ENCODE data around the gene N4BP2L1.

Gene N4BP2L1

GRCh38 chr13:32425158-32425557 is 2.8 kb downstream of the N4BP2L1 start:
- peak overlapping the region; percentile 97 for H3K27ac Mint-ChIP-seq
- H3K27me3 Mint-ChIP-seq, result no peaks in the 10 kb centered on the region
- H3K4me3 Mint-ChIP-seq, result peak overlapping the region; percentile 92
- peaks cover 47% of the 10 kb centered on the region for H3K4me1 Mint-ChIP-seq (ENCODE audit: low read depth)
- peaks cover 12% of the 10 kb centered on the region for H3K36me3 Mint-ChIP-seq
- H3K9me3 Mint-ChIP-seq (ENCODE audit: low read depth), result no peaks in the 10 kb centered on the region

GRCh38 chr13:32423592-32423991 is 4.3 kb downstream of the N4BP2L1 start:
- no peaks in the 10 kb centered on the region for H3K27me3 Mint-ChIP-seq
- no peak overlapping the region for H3K4me3 Mint-ChIP-seq
- peaks cover 21% of the 10 kb centered on the region for H3K36me3 Mint-ChIP-seq
- H3K27ac Mint-ChIP-seq, result peak overlapping the region; percentile 3
- H3K9me3 Mint-ChIP-seq (ENCODE audit: low read depth), result no peaks in the 10 kb centered on the region
- peaks cover 38% of the 10 kb centered on the region for H3K4me1 Mint-ChIP-seq (ENCODE audit: low read depth)

GRCh38 chr13:32419862-32420261 is 8.1 kb downstream of the N4BP2L1 start:
- Mint-ChIP-seq H3K9me3 (ENCODE audit: low read depth) (no peaks in the 10 kb centered on the region), H3K36me3 (peaks cover 18% of the 10 kb centered on the region), H3K4me3 (no peak overlapping the region), H3K27me3 (no peaks in the 10 kb centered on the region), H3K4me1 (ENCODE audit: low read depth) (peaks cover 22% of the 10 kb centered on the region), H3K27ac (no peak overlapping the region)

- no peaks in the 10 kb centered on the region for H3K9me3 Mint-ChIP-seq (ENCODE audit: low read depth)
- H3K36me3 Mint-ChIP-seq, result peaks cover 22% of the 10 kb centered on the region
- H3K4me1 Mint-ChIP-seq (ENCODE audit: low read depth), result peaks cover 9% of the 10 kb centered on the region
- H3K4me3 Mint-ChIP-seq, result no peak overlapping the region
- no peaks in the 10 kb centered on the region for H3K27me3 Mint-ChIP-seq
- no peak overlapping the region for H3K27ac Mint-ChIP-seq
Observed at GRCh38 chr13:32417995-32418394, 9.9 kb downstream of the N4BP2L1 start.

GRCh38 chr13:32415019-32415418 is 12.9 kb downstream of the N4BP2L1 start:
- Mint-ChIP-seq H3K9me3 (ENCODE audit: low read depth) (no peaks in the 10 kb centered on the region), H3K27ac (no peak overlapping the region), H3K27me3 (no peaks in the 10 kb centered on the region)

GRCh38 chr13:32414580-32414979 is 13.3 kb downstream of the N4BP2L1 start:
- H3K4me3 Mint-ChIP-seq, result no peak overlapping the region
- no peaks in the 10 kb centered on the region for H3K9me3 Mint-ChIP-seq (ENCODE audit: low read depth)
- H3K36me3 Mint-ChIP-seq, result peaks cover 16% of the 10 kb centered on the region
- H3K27me3 Mint-ChIP-seq, result no peaks in the 10 kb centered on the region
- H3K4me1 Mint-ChIP-seq (ENCODE audit: low read depth), result peaks cover 12% of the 10 kb centered on the region
- no peak overlapping the region for H3K27ac Mint-ChIP-seq

More at GRCh38 chr13:32415019-32415418, 12.9 kb downstream of the N4BP2L1 start:
- peaks cover 16% of the 10 kb centered on the region for H3K36me3 Mint-ChIP-seq
- H3K4me3 Mint-ChIP-seq, result no peak overlapping the region
- peaks cover 9% of the 10 kb centered on the region for H3K4me1 Mint-ChIP-seq (ENCODE audit: low read depth)

GRCh38 chr13:32413284-32413683 is 14.6 kb downstream of the N4BP2L1 start:
- H3K27me3 Mint-ChIP-seq, result no peaks in the 10 kb centered on the region
- H3K4me3 Mint-ChIP-seq, result no peak overlapping the region
- no peak overlapping the region for H3K27ac Mint-ChIP-seq
- no peaks in the 10 kb centered on the region for H3K9me3 Mint-ChIP-seq (ENCODE audit: low read depth)
- peaks cover 12% of the 10 kb centered on the region for H3K36me3 Mint-ChIP-seq
- peaks cover 20% of the 10 kb centered on the region for H3K4me1 Mint-ChIP-seq (ENCODE audit: low read depth)

GRCh38 chr13:32409561-32410421 is 18.1 kb downstream of the N4BP2L1 start:
- H3K36me3 Mint-ChIP-seq, result peaks cover 21% of the 10 kb centered on the region
- no peaks in the 10 kb centered on the region for H3K27me3 Mint-ChIP-seq
- H3K27ac Mint-ChIP-seq, result peak overlapping the region; percentile 30
- H3K4me3 Mint-ChIP-seq, result no peak overlapping the region
- peaks cover 16% of the 10 kb centered on the region for H3K4me1 Mint-ChIP-seq (ENCODE audit: low read depth)
- H3K9me3 Mint-ChIP-seq (ENCODE audit: low read depth), result no peaks in the 10 kb centered on the region

GRCh38 chr13:32409001-32409313 is 19.0 kb downstream of the N4BP2L1 start:
- peaks cover 16% of the 10 kb centered on the region for H3K4me1 Mint-ChIP-seq (ENCODE audit: low read depth)
- no peak overlapping the region for H3K4me3 Mint-ChIP-seq
- H3K9me3 Mint-ChIP-seq (ENCODE audit: low read depth), result no peaks in the 10 kb centered on the region
- H3K36me3 Mint-ChIP-seq, result peaks cover 19% of the 10 kb centered on the region
- H3K27me3 Mint-ChIP-seq, result no peaks in the 10 kb centered on the region
- no peak overlapping the region for H3K27ac Mint-ChIP-seq

GRCh38 chr13:32408296-32409000 is 19.5 kb downstream of the N4BP2L1 start:
- Mint-ChIP-seq H3K4me1 (ENCODE audit: low read depth) (peaks cover 16% of the 10 kb centered on the region), H3K27ac (no peak overlapping the region), H3K27me3 (no peaks in the 10 kb centered on the region), H3K36me3 (peaks cover 19% of the 10 kb centered on the region), H3K9me3 (ENCODE audit: low read depth) (no peaks in the 10 kb centered on the region), H3K4me3 (no peak overlapping the region)

GRCh38 chr13:32407854-32408253 is 20.1 kb downstream of the N4BP2L1 start:
- Mint-ChIP-seq H3K27me3 (no peaks in the 10 kb centered on the region), H3K27ac (no peak overlapping the region), H3K4me1 (ENCODE audit: low read depth) (peaks cover 16% of the 10 kb centered on the region), H3K36me3 (peaks cover 17% of the 10 kb centered on the region), H3K9me3 (ENCODE audit: low read depth) (no peaks in the 10 kb centered on the region), H3K4me3 (no peak overlapping the region)

GRCh38 chr13:32403108-32403507 is 24.8 kb downstream of the N4BP2L1 start:
- H3K36me3 Mint-ChIP-seq, result peaks cover 16% of the 10 kb centered on the region
- no peaks in the 10 kb centered on the region for H3K4me1 Mint-ChIP-seq (ENCODE audit: low read depth)
- no peak overlapping the region for H3K4me3 Mint-ChIP-seq
- H3K27ac Mint-ChIP-seq, result no peak overlapping the region
- no peaks in the 10 kb centered on the region for H3K9me3 Mint-ChIP-seq (ENCODE audit: low read depth)
- H3K27me3 Mint-ChIP-seq, result no peaks in the 10 kb centered on the region

- no peaks in the 10 kb centered on the region for H3K27me3 Mint-ChIP-seq
- H3K4me3 Mint-ChIP-seq, result no peak overlapping the region
- H3K4me1 Mint-ChIP-seq (ENCODE audit: low read depth), result peaks cover 25% of the 10 kb centered on the region
- no peaks in the 10 kb centered on the region for H3K36me3 Mint-ChIP-seq
- no peaks in the 10 kb centered on the region for H3K9me3 Mint-ChIP-seq (ENCODE audit: low read depth)
- no peak overlapping the region for H3K27ac Mint-ChIP-seq
Observed at GRCh38 chr13:32391101-32391619, 36.8 kb downstream of the N4BP2L1 start.

GRCh38 chr13:32390484-32390883 is 37.4 kb downstream of the N4BP2L1 start:
- Mint-ChIP-seq H3K27me3 (no peaks in the 10 kb centered on the region), H3K4me3 (peak overlapping the region; percentile 47), H3K4me1 (ENCODE audit: low read depth) (peaks cover 25% of the 10 kb centered on the region), H3K27ac (peak overlapping the region; percentile 37), H3K9me3 (ENCODE audit: low read depth) (no peaks in the 10 kb centered on the region), H3K36me3 (no peaks in the 10 kb centered on the region)

GRCh38 chr13:32390048-32390447 is 37.9 kb downstream of the N4BP2L1 start:
- Mint-ChIP-seq H3K27me3 (no peaks in the 10 kb centered on the region), H3K36me3 (no peaks in the 10 kb centered on the region), H3K4me1 (ENCODE audit: low read depth) (peaks cover 25% of the 10 kb centered on the region), H3K4me3 (peak overlapping the region; percentile 18), H3K27ac (no peak overlapping the region), H3K9me3 (ENCODE audit: low read depth) (no peaks in the 10 kb centered on the region)
